NCI-H1048 (cell line): ENCODE measurements around the gene STPG4.

Source experiments
- DNase-seq: peaks from one replicate; lab custom pipeline; 2025; lab: John Stamatoyannopoulos, UW

The STPG4 gene

DNA sequence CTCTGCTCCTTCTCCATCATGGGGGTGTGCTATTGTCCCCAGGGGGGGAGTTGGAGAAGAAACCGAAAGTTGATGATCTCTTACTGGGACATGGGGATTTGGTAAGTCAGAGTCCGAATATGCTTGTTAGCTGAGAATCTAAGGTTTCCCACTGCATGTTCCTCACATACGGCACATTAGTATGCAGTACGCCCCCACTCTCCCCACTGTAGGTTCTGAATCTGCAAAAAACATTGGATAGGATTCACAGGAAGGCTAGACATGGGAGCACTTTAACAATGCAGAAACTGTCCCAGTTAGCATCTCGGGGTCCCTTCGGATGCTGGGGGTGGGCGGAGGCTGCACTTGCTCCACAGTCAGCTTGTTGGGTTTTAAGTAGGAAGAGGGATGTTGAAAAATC is 102.3 kb downstream of the STPG4 start:
- no peak for DNase-seq

DNA sequence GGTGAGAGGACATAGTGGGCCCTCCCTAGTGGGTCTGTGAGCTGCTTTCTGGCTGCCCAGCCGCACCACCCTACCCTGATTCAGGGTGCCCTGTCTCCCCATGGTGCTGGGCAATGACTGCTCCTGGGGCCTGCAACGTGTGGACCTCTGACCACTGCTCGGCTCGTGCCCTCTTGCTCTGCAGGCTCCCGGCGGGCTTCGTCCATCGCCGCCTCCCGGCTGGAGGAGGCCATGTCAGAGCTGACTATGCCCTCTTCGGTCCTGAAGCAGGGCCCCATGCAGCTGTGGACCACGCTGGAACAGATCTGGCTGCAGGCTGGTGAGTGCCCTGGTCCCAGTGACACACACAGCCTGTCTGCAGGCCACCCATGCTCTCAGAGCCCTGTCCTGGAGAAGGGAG is 103.5 kb downstream of the STPG4 start:
- DNase-seq = no peak

- no peak for DNase-seq
These were observed 104.3 kb downstream of the STPG4 start for GRCh38 chr2:47050762-47051161.

- DNase-seq = no peak
These were observed 104.9 kb downstream of the STPG4 start for GRCh38 chr2:47050021-47050760.

DNA sequence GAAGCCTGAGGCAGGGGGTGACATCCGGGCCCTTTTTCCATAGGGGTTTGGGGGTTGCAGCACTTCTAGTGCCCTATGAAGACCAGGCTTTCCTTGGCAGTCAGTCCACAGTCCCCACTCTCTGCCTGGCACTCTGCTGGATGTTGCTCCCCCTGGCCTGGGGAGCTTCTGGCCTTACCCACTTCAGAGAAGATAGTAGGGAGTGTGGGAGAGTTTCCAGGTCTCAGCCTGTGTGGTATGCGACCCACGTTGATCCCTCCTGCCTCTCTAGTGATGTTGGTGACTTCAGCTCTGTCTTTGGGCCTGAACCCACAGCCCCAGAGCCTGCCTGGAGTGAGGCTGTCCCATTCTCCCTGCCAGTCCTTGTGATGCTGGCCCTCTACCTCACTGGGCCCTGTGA is 105.6 kb downstream of the STPG4 start:
- no peak for DNase-seq

DNA sequence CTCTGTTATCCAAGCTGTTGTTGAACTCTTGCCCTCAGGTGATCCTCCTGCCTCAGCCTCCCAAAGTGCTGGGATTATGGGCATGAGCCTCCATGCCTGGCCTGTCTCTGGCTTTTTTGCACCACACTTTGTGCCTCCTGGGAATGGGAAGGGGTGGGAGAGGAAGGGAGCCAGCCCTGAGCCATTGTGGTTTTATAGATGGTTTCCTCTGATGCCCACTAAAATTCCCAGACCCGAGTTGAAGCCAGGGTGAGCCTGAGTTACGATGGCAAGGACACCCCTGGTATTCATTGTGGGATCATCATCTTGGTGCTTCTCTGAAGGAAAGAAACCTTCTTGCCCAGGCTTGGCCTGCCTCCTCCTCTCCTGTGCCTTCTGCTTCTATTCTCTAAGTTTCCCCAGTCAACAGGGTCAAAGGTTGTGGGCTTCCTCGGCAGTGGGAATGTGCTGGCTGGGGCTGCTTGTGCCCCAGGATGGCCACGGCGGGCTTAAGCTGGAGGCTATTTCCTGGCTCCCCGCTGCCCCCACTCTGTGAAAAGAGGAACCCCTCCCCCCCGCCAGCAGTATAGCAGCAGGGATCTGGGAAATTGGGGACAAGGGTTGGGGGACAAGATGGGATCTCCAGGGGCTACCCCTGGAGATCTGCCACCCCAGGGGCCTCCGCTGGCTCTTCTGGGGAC is 106.2 kb downstream of the STPG4 start:
- no peak for DNase-seq

DNA sequence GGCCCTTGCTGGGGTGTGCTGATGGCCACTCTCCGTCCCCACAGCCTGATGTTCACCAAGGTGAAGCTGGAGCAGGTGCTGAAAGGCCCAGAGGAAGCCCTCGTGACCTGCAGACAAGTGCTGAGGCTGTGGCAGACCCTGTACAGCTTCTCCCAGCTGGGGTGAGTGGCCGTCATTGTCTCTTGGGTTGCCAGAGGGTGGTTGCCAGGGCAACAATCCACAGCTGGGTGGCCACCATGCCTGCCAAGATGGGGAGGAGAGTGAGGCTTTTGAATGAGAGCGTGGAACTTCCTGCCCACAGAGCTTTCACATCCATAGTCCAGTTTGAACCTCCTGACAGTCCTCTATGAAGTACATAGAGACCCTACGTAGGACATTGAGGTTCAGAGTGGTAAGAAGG is 108.8 kb downstream of the STPG4 start:
- no peak for DNase-seq

GRCh38 chr2:47043891-47044239 is 111.2 kb downstream of the STPG4 start:
- no peak for DNase-seq

GRCh38 chr2:47043142-47043890 is 111.8 kb downstream of the STPG4 start:
- DNase-seq = no peak

DNA sequence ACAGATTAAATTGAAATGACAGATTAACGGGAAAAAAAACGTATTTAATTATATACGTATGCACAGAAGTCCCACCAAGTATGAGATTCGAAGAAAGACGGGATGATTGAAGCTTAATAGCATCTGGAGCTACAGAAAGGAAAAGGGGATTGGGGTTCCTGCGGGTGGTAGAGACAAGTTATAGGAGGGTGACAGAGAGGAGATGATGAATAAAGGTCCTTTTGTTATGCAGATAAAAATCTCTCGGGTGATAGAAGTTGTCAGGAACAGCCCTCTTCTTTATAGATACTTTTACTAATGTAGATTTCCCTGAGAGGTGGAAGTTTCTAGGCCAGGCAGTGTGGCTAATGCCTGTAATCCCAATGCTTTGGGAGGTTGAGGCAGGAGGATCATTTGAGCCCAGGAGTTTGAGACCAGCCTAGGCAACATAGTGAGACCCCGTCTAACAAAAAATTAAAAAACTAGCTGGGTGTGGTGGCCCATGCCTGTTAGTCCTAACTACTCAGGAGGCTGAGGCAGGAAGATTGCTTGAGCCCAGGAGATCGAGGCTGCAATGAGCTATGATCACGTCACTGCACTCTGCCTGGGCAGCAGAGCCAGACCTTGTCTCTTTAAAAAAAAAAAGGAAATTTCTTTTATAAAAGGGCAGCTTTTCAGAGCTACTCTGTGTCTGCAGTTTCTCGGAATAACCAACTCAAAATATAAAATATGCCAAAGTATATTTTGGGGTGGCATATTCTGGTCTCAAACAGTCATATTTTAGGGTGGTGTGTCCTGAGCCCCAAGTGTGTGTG is 113.0 kb downstream of the STPG4 start:
- no peak for DNase-seq

DNA sequence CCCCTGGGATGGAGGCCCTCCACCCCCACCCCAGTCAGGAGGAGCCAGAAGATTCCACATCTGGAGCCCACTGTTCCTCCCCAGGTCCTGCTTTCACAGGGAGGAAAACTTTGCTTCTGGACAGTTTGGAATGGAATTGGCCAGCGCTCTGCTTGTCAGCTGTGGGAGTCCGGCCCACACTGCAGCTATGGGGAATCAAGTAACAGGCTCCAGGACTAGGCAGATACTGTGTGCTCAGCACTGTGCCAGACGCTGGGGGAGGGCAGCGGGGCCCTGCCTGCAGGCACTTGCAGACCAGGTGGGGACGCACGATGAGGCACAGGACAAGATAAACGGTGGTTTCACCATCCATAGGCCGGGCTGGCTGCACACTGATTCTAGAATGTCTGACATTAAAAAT is 114.0 kb downstream of the STPG4 start:
- no peak for DNase-seq

DNA sequence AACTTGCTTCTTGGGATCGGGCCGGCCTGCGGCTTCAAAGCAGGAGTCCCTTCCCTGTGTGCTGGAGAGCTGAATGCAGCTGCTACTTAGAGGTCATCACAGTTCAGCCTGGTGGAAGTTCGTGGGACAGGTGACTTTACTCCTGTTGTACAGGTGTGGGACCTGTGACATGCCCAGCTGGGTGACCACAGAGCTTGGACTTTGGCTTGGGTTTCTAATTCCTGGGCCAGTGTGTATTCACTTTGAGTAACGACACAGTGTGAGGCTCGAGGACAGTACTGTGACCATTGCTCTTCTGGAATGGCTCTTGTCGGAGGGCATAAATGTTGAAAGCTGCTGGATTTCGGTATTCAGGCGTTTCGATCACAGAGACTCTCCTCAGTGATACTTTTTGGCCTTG is 114.5 kb downstream of the STPG4 start:
- no peak for DNase-seq

- DNase-seq = no peak
These were observed 115.1 kb downstream of the STPG4 start for GRCh38 chr2:47039913-47040562.

GRCh38 chr2:47039489-47039870 is 115.6 kb downstream of the STPG4 start:
- no peak for DNase-seq

DNA sequence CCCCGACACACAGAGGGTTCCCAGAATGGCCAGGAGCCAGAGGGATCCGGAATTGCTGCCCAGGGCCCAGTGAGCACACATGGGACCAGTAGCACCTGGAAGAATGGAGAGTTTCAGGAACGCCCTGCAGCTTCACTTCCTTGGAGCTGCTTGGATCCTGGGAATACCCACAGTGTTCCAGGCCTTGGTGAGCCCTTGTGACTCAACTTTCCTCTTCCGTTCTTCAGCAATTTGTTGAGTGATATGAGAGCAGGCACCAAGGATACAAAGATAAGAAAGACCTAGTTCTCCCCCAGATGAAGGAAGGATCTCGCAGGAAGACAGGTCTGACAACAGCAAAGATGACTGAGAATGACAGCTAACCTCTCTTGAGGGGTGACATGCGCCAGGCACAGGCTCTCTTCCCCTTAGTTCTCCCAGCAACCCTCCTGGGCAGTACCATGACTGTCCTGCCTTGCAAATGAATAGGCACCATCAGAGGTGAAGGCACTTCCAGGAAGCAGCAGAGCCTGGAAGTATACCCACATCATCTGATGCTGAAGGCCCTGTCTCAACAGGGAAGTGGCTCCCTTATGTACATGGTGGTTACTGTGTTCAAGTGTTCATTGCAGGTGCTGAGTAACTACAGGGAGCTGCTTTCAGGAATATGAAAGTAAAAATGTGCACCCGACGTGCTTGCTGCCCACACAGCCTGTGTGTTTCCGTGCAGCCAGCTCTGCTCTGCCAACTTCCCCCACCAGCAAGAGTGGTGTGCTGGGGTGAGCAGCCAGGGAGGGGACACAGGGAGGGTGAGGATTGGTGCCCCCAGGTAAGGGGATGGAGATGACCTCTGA is 116.2 kb downstream of the STPG4 start:
- no peak for DNase-seq

DNA sequence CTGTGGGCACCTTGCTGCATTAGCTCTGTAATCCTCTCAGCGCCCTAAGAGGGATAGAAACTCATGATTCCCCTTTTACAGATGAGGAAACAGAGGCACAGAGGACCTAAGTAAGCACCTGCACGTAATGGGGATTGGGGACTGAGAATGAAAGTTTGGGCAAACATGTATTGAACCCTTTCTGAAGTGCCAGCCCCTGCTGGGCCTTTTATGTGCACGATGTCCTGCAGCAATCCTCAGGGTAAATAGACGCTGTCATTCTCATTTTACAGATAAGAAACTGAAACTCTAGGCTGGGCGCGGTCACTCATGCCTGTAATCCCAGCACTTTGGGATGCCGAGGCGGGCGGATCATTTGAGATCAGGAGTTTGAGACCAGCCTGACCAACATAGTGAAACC is 117.4 kb downstream of the STPG4 start:
- no peak for DNase-seq
